HG03039 (cell line): ENCODE results near the gene SLC47A1.
"Not testable (repeated sequence)": the region's sequence is repeated elsewhere in the genome, so short reads cannot be mapped to it uniquely, and the experiment has no call there.

ENCODE experiments used
- ATAC-seq: cut with Tn5 transposase; IDR thresholded peaks from one replicate; pipeline ENCODE4 v1.9.1; 2021; ENCODE audit warnings: mild to moderate bottlenecking, moderate library complexity; ENCODE audit not compliant: unreplicated experiment

The SLC47A1 gene

GRCh38 chr17:19554393-19554792, 20.7 kb downstream of the SLC47A1 start:
- ATAC-seq, result no peak

GRCh38 chr17:19555746-19556145, 22.1 kb downstream of the SLC47A1 start:
- no peak for ATAC-seq

GRCh38 chr17:19558946-19559345, 25.3 kb downstream of the SLC47A1 start:
- no peak for ATAC-seq

GRCh38 chr17:19561697-19562318, 28.2 kb downstream of the SLC47A1 start:
- ATAC-seq, result no peak

- no peak for ATAC-seq
These were observed 32.3 kb downstream of the SLC47A1 start for GRCh38 chr17:19565817-19566575.

- ATAC-seq, result no peak
These were observed 33.8 kb downstream of the SLC47A1 start for GRCh38 chr17:19567216-19568015.

GRCh38 chr17:19568016-19568350, 34.3 kb downstream of the SLC47A1 start:
- no peak for ATAC-seq

GRCh38 chr17:19569785-19570543, 36.3 kb downstream of the SLC47A1 start:
- ATAC-seq, result no peak

- ATAC-seq, result no peak
These were observed 36.9 kb downstream of the SLC47A1 start for GRCh38 chr17:19570544-19571062.

GRCh38 chr17:19573075-19573474, 39.4 kb downstream of the SLC47A1 start:
- ATAC-seq, result no peak

- no peak for ATAC-seq
These were observed 41.3 kb downstream of the SLC47A1 start for GRCh38 chr17:19574956-19575355.

- no peak for ATAC-seq
These were observed 44.9 kb downstream of the SLC47A1 start for GRCh38 chr17:19578545-19578944.

- ATAC-seq, result no peak
These were observed 45.6 kb downstream of the SLC47A1 start for GRCh38 chr17:19579192-19579761.

- ATAC-seq, result no peak
These were observed 46.4 kb downstream of the SLC47A1 start for GRCh38 chr17:19579867-19580565.

- ATAC-seq, result not testable (repeated sequence)
These were observed 46.9 kb downstream of the SLC47A1 start for GRCh38 chr17:19580566-19580920.

GRCh38 chr17:19582152-19582551, 48.5 kb downstream of the SLC47A1 start:
- ATAC-seq, result not testable (repeated sequence)

GRCh38 chr17:19583871-19584270, 50.2 kb downstream of the SLC47A1 start:
- no peak for ATAC-seq

- no peak for ATAC-seq
These were observed 56.8 kb downstream of the SLC47A1 start for GRCh38 chr17:19590451-19590850.

- ATAC-seq, result no peak
These were observed 57.4 kb downstream of the SLC47A1 start for GRCh38 chr17:19590912-19591551.

- ATAC-seq, result no peak
These were observed 58.7 kb downstream of the SLC47A1 start for GRCh38 chr17:19592316-19592715.
